ENCODE data around the gene MIDN. TPM values are rescaled to one million over a fixed set of nuclear protein-coding genes. Genes with fewer than 3 reads are reported as not detected.

MIDN gene
- total RNA-seq, 1 donor from 2014 or later: 204 TPM

DNA sequence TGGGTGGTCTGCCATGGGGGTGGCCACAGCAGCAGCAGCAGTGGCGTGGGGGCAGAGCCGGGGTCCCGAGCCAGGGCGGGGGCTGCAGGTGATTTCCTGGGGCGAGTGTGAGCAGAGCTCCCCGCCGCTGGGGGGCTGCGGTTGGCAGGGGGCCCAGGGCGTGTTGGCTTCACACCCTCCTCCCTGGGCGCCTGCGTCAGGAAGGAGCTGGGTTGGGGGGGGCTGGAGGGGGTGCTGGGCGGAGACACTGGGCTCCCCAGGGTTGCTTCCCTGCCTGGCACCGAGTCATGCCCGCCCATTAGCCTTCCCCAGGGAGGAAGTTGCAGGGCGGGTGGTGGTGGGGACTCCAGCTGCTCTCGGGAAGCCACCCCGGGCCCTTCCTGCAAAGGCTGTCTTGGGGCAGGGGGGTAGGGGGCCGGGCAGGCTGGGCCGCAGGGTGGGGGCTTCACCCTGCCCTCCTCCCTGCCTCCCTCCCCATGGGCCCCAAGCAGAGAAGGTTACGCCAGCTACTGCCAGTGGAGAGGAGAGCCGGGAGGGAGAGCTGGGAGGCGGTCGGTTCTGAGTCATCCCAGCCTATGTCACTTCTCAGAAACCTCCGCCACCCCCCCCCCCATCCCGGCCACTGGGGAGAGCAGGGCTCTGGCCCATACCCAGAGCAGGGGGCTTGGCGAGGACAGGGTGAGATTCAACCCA is 4.6 kb downstream of the MIDN start:
- TF ChIP-seq, protein P1, sequence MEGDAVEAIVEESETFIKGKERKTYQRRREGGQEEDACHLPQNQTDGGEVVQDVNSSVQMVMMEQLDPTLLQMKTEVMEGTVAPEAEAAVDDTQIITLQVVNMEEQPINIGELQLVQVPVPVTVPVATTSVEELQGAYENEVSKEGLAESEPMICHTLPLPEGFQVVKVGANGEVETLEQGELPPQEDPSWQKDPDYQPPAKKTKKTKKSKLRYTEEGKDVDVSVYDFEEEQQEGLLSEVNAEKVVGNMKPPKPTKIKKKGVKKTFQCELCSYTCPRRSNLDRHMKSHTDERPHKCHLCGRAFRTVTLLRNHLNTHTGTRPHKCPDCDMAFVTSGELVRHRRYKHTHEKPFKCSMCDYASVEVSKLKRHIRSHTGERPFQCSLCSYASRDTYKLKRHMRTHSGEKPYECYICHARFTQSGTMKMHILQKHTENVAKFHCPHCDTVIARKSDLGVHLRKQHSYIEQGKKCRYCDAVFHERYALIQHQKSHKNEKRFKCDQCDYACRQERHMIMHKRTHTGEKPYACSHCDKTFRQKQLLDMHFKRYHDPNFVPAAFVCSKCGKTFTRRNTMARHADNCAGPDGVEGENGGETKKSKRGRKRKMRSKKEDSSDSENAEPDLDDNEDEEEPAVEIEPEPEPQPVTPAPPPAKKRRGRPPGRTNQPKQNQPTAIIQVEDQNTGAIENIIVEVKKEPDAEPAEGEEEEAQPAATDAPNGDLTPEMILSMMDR (IDR thresholded peaks at IDR 0.05; ENCODE audit: unreplicated experiment): no peak
- Mint-ChIP-seq H3K36me3 (ENCODE audit: low read depth, unreplicated experiment) (peaks cover 17% of the 10 kb centered on the region), H3K4me1 (ENCODE audit: unreplicated experiment) (peaks cover 15% of the 10 kb centered on the region), H3K27ac (ENCODE audit: unreplicated experiment) (no peak overlapping the region), H3K9me3 (ENCODE audit: unreplicated experiment) (no peaks in the 10 kb centered on the region), H3K27me3 (ENCODE audit: unreplicated experiment) (peaks cover 15% of the 10 kb centered on the region), H3K4me3 (ENCODE audit: unreplicated experiment) (no peak overlapping the region)
- DNase-seq (ENCODE audit: low spot score): no peak

DNA sequence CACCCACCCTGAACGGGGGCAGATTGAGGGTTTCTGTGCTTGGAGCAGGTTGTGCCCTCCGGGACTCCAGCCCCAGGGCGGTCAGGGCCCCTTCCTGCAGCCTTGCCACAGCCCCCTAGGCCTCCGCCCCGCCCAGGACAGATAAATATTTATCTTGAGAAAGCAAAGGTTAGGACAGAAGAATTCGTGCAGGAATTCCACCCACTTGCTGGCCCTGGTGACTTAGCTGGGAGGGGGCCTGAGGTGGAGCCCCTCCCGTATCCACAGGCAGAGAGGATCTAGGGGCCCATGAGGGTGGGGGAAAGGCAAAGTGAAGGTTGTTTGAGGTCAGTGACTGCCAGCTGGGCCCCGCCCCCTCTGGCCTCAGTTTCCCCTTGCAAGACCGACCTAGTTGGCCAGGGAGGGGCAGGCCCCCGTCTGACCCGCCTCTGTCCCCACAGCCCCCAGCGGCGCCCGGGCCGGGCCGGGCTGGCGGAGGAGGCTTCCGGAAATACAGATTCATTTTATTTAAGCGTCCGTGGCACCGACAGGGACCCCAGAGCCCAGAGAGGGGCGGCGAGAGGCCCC is 5.2 kb downstream of the MIDN start:
- TF ChIP-seq, protein P1 (IDR thresholded peaks at IDR 0.05; ENCODE audit: unreplicated experiment): no peak
- Mint-ChIP-seq H3K36me3 (ENCODE audit: low read depth, unreplicated experiment) (peaks cover 22% of the 10 kb centered on the region), H3K27me3 (ENCODE audit: unreplicated experiment) (peaks cover 18% of the 10 kb centered on the region), H3K4me3 (ENCODE audit: unreplicated experiment) (no peak overlapping the region), H3K27ac (ENCODE audit: unreplicated experiment) (no peak overlapping the region), H3K9me3 (ENCODE audit: unreplicated experiment) (no peaks in the 10 kb centered on the region), H3K4me1 (ENCODE audit: unreplicated experiment) (peaks cover 20% of the 10 kb centered on the region)
- no peak for DNase-seq (ENCODE audit: low spot score)

DNA sequence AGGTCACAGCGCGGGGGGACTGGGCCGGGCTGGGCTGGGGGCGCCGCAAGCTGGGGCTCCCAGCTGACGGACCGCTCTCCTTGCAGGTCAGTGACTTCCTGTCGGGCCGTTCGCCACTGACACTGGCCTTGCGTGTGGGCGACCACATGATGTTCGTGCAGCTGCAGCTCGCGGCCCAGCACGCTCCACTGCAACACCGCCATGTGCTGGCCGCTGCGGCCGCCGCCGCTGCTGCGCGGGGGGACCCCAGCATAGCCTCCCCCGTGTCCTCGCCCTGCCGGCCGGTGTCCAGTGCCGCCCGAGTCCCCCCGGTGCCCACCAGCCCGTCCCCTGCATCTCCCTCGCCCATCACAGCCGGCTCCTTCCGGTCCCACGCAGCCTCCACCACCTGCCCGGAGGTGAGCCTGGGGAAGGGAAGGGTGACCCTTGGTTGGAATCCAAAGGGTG is 5.7 kb downstream of the MIDN start:
- Mint-ChIP-seq H3K4me1 (ENCODE audit: unreplicated experiment) (peaks cover 25% of the 10 kb centered on the region), H3K27ac (ENCODE audit: unreplicated experiment) (no peak overlapping the region)
- DNase-seq (ENCODE audit: low spot score): no peak

DNA sequence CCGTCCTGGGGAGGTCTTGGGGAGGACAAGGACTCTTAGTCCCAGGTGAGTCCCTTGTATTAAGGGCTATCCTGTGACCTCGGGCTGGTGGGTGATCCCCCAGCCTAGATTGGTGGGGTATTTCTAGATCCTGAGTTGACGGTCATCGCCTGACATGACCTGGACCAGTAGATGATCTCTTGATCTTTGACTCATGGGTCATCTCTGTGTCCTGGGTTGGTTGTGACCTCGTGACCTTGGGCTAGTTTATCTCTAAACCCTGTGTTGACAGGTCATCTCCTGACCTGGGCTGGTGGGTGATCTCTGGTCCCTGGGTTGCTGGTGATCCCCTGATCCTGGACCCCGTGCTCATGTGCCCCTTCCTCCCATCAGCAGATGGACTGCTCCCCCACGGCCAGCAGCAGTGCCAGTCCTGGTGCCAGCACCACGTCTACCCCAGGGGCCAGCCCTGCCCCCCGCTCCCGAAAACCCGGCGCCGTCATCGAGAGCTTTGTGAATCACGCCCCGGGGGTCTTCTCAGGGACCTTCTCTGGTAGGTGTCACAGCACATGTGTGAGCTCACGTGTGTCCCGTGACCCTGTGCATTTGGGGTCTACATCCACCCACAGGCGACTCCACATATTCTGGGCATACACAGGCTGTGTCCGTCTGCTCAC is 6.3 kb downstream of the MIDN start:
- DNase-seq (ENCODE audit: low spot score): no peak
- Mint-ChIP-seq H3K9me3 (ENCODE audit: unreplicated experiment) (no peaks in the 10 kb centered on the region), H3K36me3 (ENCODE audit: low read depth, unreplicated experiment) (peaks cover 22% of the 10 kb centered on the region), H3K27ac (ENCODE audit: unreplicated experiment) (peak overlapping the region; percentile 24), H3K27me3 (ENCODE audit: unreplicated experiment) (peaks cover 20% of the 10 kb centered on the region), H3K4me3 (ENCODE audit: unreplicated experiment) (peak overlapping the region; percentile 73), H3K4me1 (ENCODE audit: unreplicated experiment) (peaks cover 29% of the 10 kb centered on the region)
- TF ChIP-seq, protein P1 (IDR thresholded peaks at IDR 0.05; ENCODE audit: unreplicated experiment): no peak

More for the DNA sequence above, 5.7 kb downstream of the MIDN start:
- H3K27me3 Mint-ChIP-seq (ENCODE audit: unreplicated experiment): peaks cover 20% of the 10 kb centered on the region
- peaks cover 22% of the 10 kb centered on the region for H3K36me3 Mint-ChIP-seq (ENCODE audit: low read depth, unreplicated experiment)
- TF ChIP-seq, protein P1 (IDR thresholded peaks at IDR 0.05; ENCODE audit: unreplicated experiment): no peak
- peak overlapping the region; percentile 73 for H3K4me3 Mint-ChIP-seq (ENCODE audit: unreplicated experiment)
- H3K9me3 Mint-ChIP-seq (ENCODE audit: unreplicated experiment): no peaks in the 10 kb centered on the region
